Measurements from ENCODE around the gene CCNO.

The CCNO gene

GRCh38 chr5:55254802-55255201 is 21.4 kb upstream of the CCNO start:
- H3K27me3 ChIP-seq (ENCODE audit: low read depth, low read length): no peaks in the 10 kb centered on the region
- H3K9ac ChIP-seq (ENCODE audit: low read length): no peak overlapping the region
- no peaks in the 10 kb centered on the region for H3K79me2 ChIP-seq (ENCODE audit: low read length)
- no peaks in the 10 kb centered on the region for H3K4me1 ChIP-seq (ENCODE audit: low read length)
- H2AFZ ChIP-seq (ENCODE audit: low read depth, low read length): no peak overlapping the region
- H3K27ac ChIP-seq (ENCODE audit: low read length): no peak overlapping the region
- H4K20me1 ChIP-seq (ENCODE audit: insufficient read depth, low read length): no peaks in the 10 kb centered on the region
- no peak overlapping the region for H3K4me3 ChIP-seq (ENCODE audit: low read length)
- H3K4me2 ChIP-seq (ENCODE audit: low read length): no peak overlapping the region
- no peaks in the 10 kb centered on the region for H3K9me3 ChIP-seq (ENCODE audit: insufficient read depth, low read length)
- TF ChIP-seq EZH2phosphoT487 (IDR thresholded peaks at IDR 0.05; ENCODE audit: low read depth): no peak
- no peak for TF ChIP-seq CTCF (IDR thresholded peaks at IDR 0.05; ENCODE audit: low read depth, low read length)
- peaks cover 9% of the 10 kb centered on the region for H3K36me3 ChIP-seq (replicated peaks; ENCODE audit: low read depth, low read length)

GRCh38 chr5:55250064-55250463 is 16.7 kb upstream of the CCNO start:
- peaks cover 1% of the 10 kb centered on the region for H3K36me3 ChIP-seq (replicated peaks; ENCODE audit: low read depth, low read length)
- no peak overlapping the region for H3K27ac ChIP-seq (ENCODE audit: low read length)
- no peak overlapping the region for H3K4me3 ChIP-seq (ENCODE audit: low read length)

GRCh38 chr5:55241746-55242145 is 8.3 kb upstream of the CCNO start:
- no peaks in the 10 kb centered on the region for H3K36me3 ChIP-seq (replicated peaks; ENCODE audit: low read depth, low read length)
- TF ChIP-seq EZH2phosphoT487 (IDR thresholded peaks at IDR 0.05; ENCODE audit: low read depth) (no peak), CTCF (IDR thresholded peaks at IDR 0.05; ENCODE audit: low read depth, low read length) (no peak)
- no peak overlapping the region for H3K4me2 ChIP-seq (ENCODE audit: low read length)
- no peak overlapping the region for H3K4me3 ChIP-seq (ENCODE audit: low read length)
- H2AFZ ChIP-seq (ENCODE audit: low read depth, low read length): no peak overlapping the region
- H3K27ac ChIP-seq (ENCODE audit: low read length): no peak overlapping the region
- no peak overlapping the region for H3K9ac ChIP-seq (ENCODE audit: low read length)
- H4K20me1 ChIP-seq (ENCODE audit: insufficient read depth, low read length): no peaks in the 10 kb centered on the region
- H3K79me2 ChIP-seq (ENCODE audit: low read length): no peaks in the 10 kb centered on the region
- H3K27me3 ChIP-seq (ENCODE audit: low read depth, low read length): no peaks in the 10 kb centered on the region
- no peaks in the 10 kb centered on the region for H3K4me1 ChIP-seq (ENCODE audit: low read length)
- no peaks in the 10 kb centered on the region for H3K9me3 ChIP-seq (ENCODE audit: insufficient read depth, low read length)

More at GRCh38 chr5:55250064-55250463, 16.7 kb upstream of the CCNO start:
- no peaks in the 10 kb centered on the region for H3K79me2 ChIP-seq (ENCODE audit: low read length)
- no peak overlapping the region for H2AFZ ChIP-seq (ENCODE audit: low read depth, low read length)
- H3K4me1 ChIP-seq (ENCODE audit: low read length): no peaks in the 10 kb centered on the region
- no peaks in the 10 kb centered on the region for H3K9me3 ChIP-seq (ENCODE audit: insufficient read depth, low read length)
- H3K27me3 ChIP-seq (ENCODE audit: low read depth, low read length): no peaks in the 10 kb centered on the region
- TF ChIP-seq CTCF (IDR thresholded peaks at IDR 0.05; ENCODE audit: low read depth, low read length) (no peak), EZH2phosphoT487 (IDR thresholded peaks at IDR 0.05; ENCODE audit: low read depth) (no peak)
- H4K20me1 ChIP-seq (ENCODE audit: insufficient read depth, low read length): no peaks in the 10 kb centered on the region
- H3K9ac ChIP-seq (ENCODE audit: low read length): no peak overlapping the region
- H3K4me2 ChIP-seq (ENCODE audit: low read length): no peak overlapping the region

GRCh38 chr5:55236800-55237199 is 3.4 kb upstream of the CCNO start:
- Histone ChIP-seq H3K27ac (ENCODE audit: low read length) (no peak overlapping the region), H3K4me1 (ENCODE audit: low read length) (peaks cover 9% of the 10 kb centered on the region), H3K36me3 (replicated peaks; ENCODE audit: low read depth, low read length) (no peaks in the 10 kb centered on the region), H2AFZ (ENCODE audit: low read depth, low read length) (no peak overlapping the region), H3K9me3 (ENCODE audit: insufficient read depth, low read length) (no peaks in the 10 kb centered on the region), H3K4me3 (ENCODE audit: low read length) (no peak overlapping the region), H3K79me2 (ENCODE audit: low read length) (no peaks in the 10 kb centered on the region), H4K20me1 (ENCODE audit: insufficient read depth, low read length) (no peaks in the 10 kb centered on the region), H3K9ac (ENCODE audit: low read length) (no peak overlapping the region), H3K4me2 (ENCODE audit: low read length) (no peak overlapping the region), H3K27me3 (ENCODE audit: low read depth, low read length) (peaks cover 10% of the 10 kb centered on the region)
- TF ChIP-seq EZH2phosphoT487 (IDR thresholded peaks at IDR 0.05; ENCODE audit: low read depth) (no peak), CTCF (IDR thresholded peaks at IDR 0.05; ENCODE audit: low read depth, low read length) (no peak)
